Adrenal gland (tissue), 12 donors: ENCODE data around the gene HHEX. TPM values are rescaled to one million over a fixed set of nuclear protein-coding genes. Genes with fewer than 3 reads are reported as not detected.

Experiments used
- DNase-seq, 7 donors: peaks; one replicate each; pipeline ENCODE4 v3.0.0-alpha.2; 2019 to 2020
- H3K27ac ChIP-seq, 5 donors: fragments of 200-600 bp; sonication (generic) in 4 of 5; 1 replicate in 3 of 5; 2 replicates in 2 of 5; pipeline versions ENCODE4 v1.5.1 to v1.8.0; 2016 to 2020; ENCODE audit warnings: mild to moderate bottlenecking in 1 of 5
- H3K27me3 ChIP-seq: fragments of 200-600 bp; 2 replicates; pipeline ENCODE4 v1.8.0; 2021
- H3K36me3 ChIP-seq, 2 donors: fragments of 200-600 bp; replicated peaks in 1 of 2; 1 replicate in 1 of 2; 2 replicates in 1 of 2; pipeline versions ENCODE4 v1.5.1 to v1.8.0; 2018 to 2022
- H3K4me1 ChIP-seq, 2 donors: fragments of 200-600 bp; replicated peaks in 1 of 2; 1 replicate in 1 of 2; 2 replicates in 1 of 2; pipeline versions ENCODE4 v1.5.1 to v1.8.0; 2018 to 2021
- H3K4me3 ChIP-seq, 4 donors: fragments of 200-600 bp; sonication (generic) in 3 of 4; one replicate each; pipeline ENCODE4 v1.5.1; 2016 to 2018
- H3K9me3 ChIP-seq, 3 donors: fragments of 200-600 bp; sonication (generic) in 1 of 3; replicated peaks in 1 of 3; 1 replicate in 2 of 3; 2 replicates in 1 of 3; pipeline versions ENCODE4 v1.5.1 to v1.8.0; 2016 to 2021
- POLR2A ChIP-seq, 2 donors: fragments of 450-650 bp; IDR thresholded peaks; one replicate each; pipeline ENCODE4 v1.6.1; 2017; ENCODE audit warnings: antibody characterized with exemption in 2 of 2, mild to moderate bottlenecking in 2 of 2, moderate library complexity in 1 of 2
- WGBS, 4 donors: extraction: QIAGEN DNeasy Blood & Tissue Kit in 2 of 4; methylation state at CpG; one replicate each; pipeline versions ENCODE4 v1.1.5 to v1.1.7; 2013 to 2017; 5-methylcytosine and 5-hydroxymethylcytosine counted together
- intact Hi-C, 2 donors: fragments of 100-400 bp; cut with DNase I; formaldehyde crosslinking; loops; one replicate each; pipeline versions ENCODE4 v1.14.1 to v1.15.0; 2022 to 2023
- polyA plus RNA-seq, 3 donors: library from polyadenylated mRNA; stranded (reverse); fragments of 200-250 nt in 2 of 3; fragments of 350-450 nt in 1 of 3; fragmentation: Illumina TruSeq in 1 of 3; extraction: RNeasy Lipid Tissue Mini Kit (QIAGEN cat#74804) in 1 of 3; gene quantifications; one replicate each; pipeline ENCODE4 v1.2.3, GENCODE V29; 2013 to 2014
- total RNA-seq, 9 donors: library from RNA; depleted of rRNA in 4 of 9; stranded (reverse); fragments of >200 nt in 4 of 9; fragments of 120-200 nt in 1 of 9; fragmentation: NEBNext Ultra II Directional in 1 of 9; extraction: Animal tissue kit (Norgen Biotek cat#: 25700) in 1 of 9; gene quantifications; one replicate each; pipeline versions ENCODE4 v1.1.0 to v1.2.4, GENCODE V29; 2013 to 2023
- TF ChIP-seq, protein P1 (sequence below), 6 experiments: fragments of 450-650 bp in 4 of 6; fragments of 200-600 bp in 2 of 6; sonication (generic) in 1 of 6; IDR thresholded peaks; 1 replicate in 5 of 6; 2 replicates in 1 of 6; pipeline versions ENCODE4 v1.5.1 to v1.8.0; 2016 to 2021; ENCODE audit warnings: antibody characterized with exemption in 6 of 6, mild to moderate bottlenecking in 2 of 6, moderate library complexity in 1 of 6
- donor health status: healthy with polysubstance abuse.
- donor health status: Bipolar disorder and iron deficiency.
- donor health status: DM: yes; HTN: yes; CAD: no.
- donor health status: DM: no; HTN: no; CAD: no.
- donor health status: DM: no; HTN: no; CAD: no.
- donor health status: DM: yes; HTN: yes; CAD: no.

Gene HHEX
- total and polyA plus RNA-seq, 12 donors = 10.2 to 49.3 (median 20.0) TPM

DNA sequence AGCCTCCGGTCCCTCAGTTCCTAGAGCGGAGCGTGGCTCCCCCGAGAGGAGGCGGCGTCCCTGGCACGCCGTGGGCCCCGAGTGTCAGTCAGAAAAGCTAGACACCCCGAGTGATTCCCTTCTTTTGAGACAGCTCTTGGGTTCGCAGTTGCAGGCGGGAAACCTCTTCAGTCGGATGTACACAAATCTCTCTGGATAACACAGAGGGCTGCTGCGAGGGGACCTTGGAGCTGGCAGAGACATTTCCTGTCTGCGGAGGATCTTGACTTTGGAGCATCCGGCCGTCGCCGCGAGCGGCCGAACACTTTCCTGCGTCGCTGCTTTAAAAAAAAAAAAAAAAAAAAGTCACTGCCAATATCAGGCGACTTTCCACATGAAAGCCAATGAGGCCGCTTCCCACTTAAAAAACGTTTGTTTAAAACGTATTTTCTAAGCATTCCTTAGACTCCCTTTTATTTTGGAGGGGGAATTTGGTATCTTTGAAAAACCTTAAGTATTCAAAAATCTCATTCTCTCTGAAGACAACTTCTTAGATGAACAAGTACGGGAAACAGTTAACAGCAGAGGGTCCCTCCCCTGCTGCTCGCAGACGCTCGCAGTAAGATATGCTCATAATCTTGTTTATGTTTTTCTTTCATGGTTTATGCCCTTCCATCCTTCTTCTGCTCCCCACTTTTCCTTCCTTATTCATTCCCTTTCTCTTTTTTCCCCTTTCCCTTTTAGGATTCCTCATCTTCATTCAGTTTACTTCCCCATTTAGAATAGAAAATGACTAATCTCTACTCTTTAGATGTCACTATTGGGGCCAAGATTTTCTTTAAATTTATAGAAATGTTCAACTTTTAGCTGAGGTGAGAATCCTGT lies 10.0 kb downstream of the HHEX start:
- intact Hi-C loops = no loop called here
- peak; percentile 52 to 83 (median 75) for DNase-seq
- Histone ChIP-seq H3K9me3 (no peaks in the 10 kb centered on the region), H3K27ac (peak overlapping the region; percentile 66 to 93 (median 73)), H3K4me3 (peak overlapping the region in 3 of 4 donors; percentile 11 to 50 (median 16)), H3K27me3 (no peaks in the 10 kb centered on the region), H3K4me1 (peaks cover 22 to 30% of the 10 kb centered on the region in 2 donors), H3K36me3 (peaks cover 0 to 7% of the 10 kb centered on the region in 2 donors)
- 0 to 2% (median 0%) methylated on average over 22 to 32 of the region's 32 CpGs for WGBS, 4 donors
- TF ChIP-seq, protein P1, sequence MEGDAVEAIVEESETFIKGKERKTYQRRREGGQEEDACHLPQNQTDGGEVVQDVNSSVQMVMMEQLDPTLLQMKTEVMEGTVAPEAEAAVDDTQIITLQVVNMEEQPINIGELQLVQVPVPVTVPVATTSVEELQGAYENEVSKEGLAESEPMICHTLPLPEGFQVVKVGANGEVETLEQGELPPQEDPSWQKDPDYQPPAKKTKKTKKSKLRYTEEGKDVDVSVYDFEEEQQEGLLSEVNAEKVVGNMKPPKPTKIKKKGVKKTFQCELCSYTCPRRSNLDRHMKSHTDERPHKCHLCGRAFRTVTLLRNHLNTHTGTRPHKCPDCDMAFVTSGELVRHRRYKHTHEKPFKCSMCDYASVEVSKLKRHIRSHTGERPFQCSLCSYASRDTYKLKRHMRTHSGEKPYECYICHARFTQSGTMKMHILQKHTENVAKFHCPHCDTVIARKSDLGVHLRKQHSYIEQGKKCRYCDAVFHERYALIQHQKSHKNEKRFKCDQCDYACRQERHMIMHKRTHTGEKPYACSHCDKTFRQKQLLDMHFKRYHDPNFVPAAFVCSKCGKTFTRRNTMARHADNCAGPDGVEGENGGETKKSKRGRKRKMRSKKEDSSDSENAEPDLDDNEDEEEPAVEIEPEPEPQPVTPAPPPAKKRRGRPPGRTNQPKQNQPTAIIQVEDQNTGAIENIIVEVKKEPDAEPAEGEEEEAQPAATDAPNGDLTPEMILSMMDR (IDR thresholded peaks at IDR 0.05) = no peak
- TF ChIP-seq POLR2A (IDR thresholded peaks at IDR 0.05) = peak in 1 of 2 donors; percentile 74

DNA sequence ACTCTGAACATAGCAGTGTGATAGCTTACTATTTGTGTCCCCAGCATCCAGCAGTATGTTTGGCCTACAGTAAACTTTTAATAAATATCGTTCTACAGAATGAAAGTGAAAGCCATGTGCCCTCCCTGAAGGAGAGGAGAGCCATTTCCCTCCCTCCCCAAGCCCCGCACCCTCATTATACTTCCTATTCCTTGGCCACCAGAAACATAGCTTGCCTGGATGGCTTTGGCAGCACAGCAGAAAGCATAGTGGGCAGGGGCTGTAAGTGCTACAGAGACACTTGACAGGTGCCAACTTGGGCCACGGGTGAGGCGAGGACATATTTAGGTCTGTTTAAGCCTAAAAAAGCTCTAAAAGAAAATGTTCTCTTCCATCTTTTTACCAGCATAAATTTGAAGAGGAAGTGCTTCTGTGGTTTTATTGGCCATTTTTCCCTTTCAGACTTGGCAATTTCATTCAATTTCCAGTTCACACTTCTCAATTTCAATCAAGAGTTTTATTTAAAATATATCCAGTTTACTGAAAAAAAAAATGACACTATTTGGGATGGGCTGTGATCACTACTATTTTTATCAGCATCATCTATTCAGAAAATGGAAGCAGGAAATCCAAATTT lies 12.7 kb downstream of the HHEX start:
- H3K36me3 ChIP-seq = no peaks in the 10 kb centered on the region
- no peak overlapping the region for H3K4me3 ChIP-seq
- peak in 4 of 7 donors; percentile 20 to 56 (median 34) for DNase-seq
- intact Hi-C loops = no loop called here
- H3K27ac ChIP-seq = peak overlapping the region in 1 of 5 donors; percentile 19
- 37 to 56% (median 46%) methylated on average over 4 of the region's 4 CpGs for WGBS, 4 donors
- no peaks in the 10 kb centered on the region for H3K9me3 ChIP-seq
- TF ChIP-seq, protein P1 (IDR thresholded peaks at IDR 0.05) = no peak
- no peak for TF ChIP-seq POLR2A (IDR thresholded peaks at IDR 0.05)
- no peaks in the 10 kb centered on the region for H3K27me3 ChIP-seq
- peaks cover 8 to 11% of the 10 kb centered on the region in 2 donors for H3K4me1 ChIP-seq

DNA sequence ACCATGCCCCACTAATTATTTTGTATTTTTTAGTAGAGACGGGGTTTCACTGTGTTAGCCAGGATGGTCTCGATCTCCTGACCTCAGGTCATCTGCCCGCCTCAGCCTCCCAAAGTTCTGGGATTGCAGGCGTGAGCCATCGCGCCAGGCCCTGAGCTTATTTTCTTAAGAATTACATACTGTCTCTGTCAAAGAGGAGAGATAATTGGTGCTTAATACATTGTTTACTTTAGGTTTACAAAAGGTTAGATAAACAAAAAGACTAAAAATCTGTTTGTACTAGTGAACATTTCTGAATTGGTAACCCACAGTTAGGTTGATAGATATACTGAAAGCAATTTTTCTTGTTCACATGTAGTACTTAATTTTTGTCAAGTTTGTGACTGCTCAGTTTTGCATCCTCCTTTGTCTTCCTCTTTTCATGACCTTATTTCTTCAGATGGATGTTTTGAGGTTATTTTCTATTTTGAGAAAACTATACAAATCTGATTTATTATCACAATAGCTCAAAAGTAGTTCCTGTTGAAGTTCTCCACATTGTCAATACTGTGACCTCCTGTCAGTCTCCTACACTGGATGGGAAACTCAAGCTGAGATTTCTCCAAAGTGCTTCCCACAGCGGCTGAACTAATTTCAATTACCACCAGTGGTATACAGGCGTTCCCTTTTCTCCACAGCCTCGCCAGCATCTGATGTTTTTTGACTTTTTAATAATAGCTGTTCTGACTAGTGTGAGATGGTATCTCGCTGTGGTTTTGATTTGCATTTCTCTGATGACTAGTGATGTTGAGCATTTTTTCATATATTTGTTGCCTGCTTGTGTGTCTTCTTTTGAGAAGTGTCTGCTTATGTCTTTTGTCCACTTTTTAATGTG lies 22.5 kb downstream of the HHEX start:
- H3K9me3 ChIP-seq = no peaks in the 10 kb centered on the region
- H3K4me3 ChIP-seq = no peak overlapping the region
- 75 to 85% (median 78%) methylated on average over 10 of the region's 10 CpGs for WGBS, 4 donors
- H3K27me3 ChIP-seq = no peaks in the 10 kb centered on the region
- DNase-seq = no peak
- intact Hi-C loops = no loop called here
- no peak for TF ChIP-seq POLR2A (IDR thresholded peaks at IDR 0.05)
- TF ChIP-seq, protein P1 (IDR thresholded peaks at IDR 0.05) = no peak
- no peak overlapping the region for H3K27ac ChIP-seq
- H3K36me3 ChIP-seq = no peaks in the 10 kb centered on the region
- H3K4me1 ChIP-seq = no peaks in the 10 kb centered on the region
